Inflammatory macrophage treated with lipopolysaccharide for 4 hours (primary cell): Measurements from ENCODE around the gene ORMDL2.

Experiments used
- DNase-seq: peaks from one replicate; pipeline ENCODE4 v3.0.0-alpha.2; 2020

The ORMDL2 gene

GRCh38 chr12:55817345-55818139 is at the start of gene ORMDL2, which contains the start of gene SARNP:
Gene ORMDL2 (plus strand): TSS chr12:55818041. CDS start chr12:55819000, 959 bp downstream.
Gene SARNP (minus strand): TSS chr12:55817724. CDS start chr12:55817701, 23 bp downstream.
- peak; percentile 100 for DNase-seq

GRCh38 chr12:55771736-55772135 is 46.1 kb upstream of the ORMDL2 start:
- no peak for DNase-seq

- peak; percentile 45 for DNase-seq
These were observed 40.0 kb upstream of the ORMDL2 start for GRCh38 chr12:55777856-55778255.

- peak; percentile 62 for DNase-seq
These were observed 37.2 kb upstream of the ORMDL2 start for GRCh38 chr12:55780685-55781084.

- DNase-seq, result no peak
These were observed 29.3 kb upstream of the ORMDL2 start for GRCh38 chr12:55788546-55788945.

GRCh38 chr12:55789171-55789570 is 28.7 kb upstream of the ORMDL2 start:
- no peak for DNase-seq

GRCh38 chr12:55789893-55790292 is 27.9 kb upstream of the ORMDL2 start:
- DNase-seq, result no peak

- DNase-seq, result no peak
These were observed 21.9 kb upstream of the ORMDL2 start for GRCh38 chr12:55795950-55796349.

GRCh38 chr12:55797068-55797467 is 20.8 kb upstream of the ORMDL2 start:
- peak; percentile 27 for DNase-seq

GRCh38 chr12:55797550-55797949 is 20.3 kb upstream of the ORMDL2 start:
- no peak for DNase-seq

GRCh38 chr12:55806982-55807381 is 10.9 kb upstream of the ORMDL2 start:
- no peak for DNase-seq

- DNase-seq, result no peak
These were observed 8.6 kb upstream of the ORMDL2 start for GRCh38 chr12:55809274-55809673.

GRCh38 chr12:55812088-55812487 is 5.8 kb upstream of the ORMDL2 start:
- no peak for DNase-seq

GRCh38 chr12:55814257-55814656 is 3.6 kb upstream of the ORMDL2 start:
- DNase-seq, result no peak

GRCh38 chr12:55815473-55815872 is 2.4 kb upstream of the ORMDL2 start:
- no peak for DNase-seq

- DNase-seq, result no peak
These were observed 928 bp upstream of the ORMDL2 start for GRCh38 chr12:55816881-55817344.

GRCh38 chr12:55818140-55818728 is 393 bp downstream of the ORMDL2 start:
- DNase-seq, result no peak

- DNase-seq, result no peak
These were observed 1.0 kb downstream of the ORMDL2 start for GRCh38 chr12:55818886-55819285.

- DNase-seq, result peak; percentile 35
These were observed 2.8 kb downstream of the ORMDL2 start for GRCh38 chr12:55820679-55821078.

GRCh38 chr12:55822228-55822627 is 4.4 kb downstream of the ORMDL2 start:
- DNase-seq, result no peak

- DNase-seq, result no peak
These were observed 5.6 kb downstream of the ORMDL2 start for GRCh38 chr12:55823419-55823818.

GRCh38 chr12:55824726-55825125 is 6.9 kb downstream of the ORMDL2 start:
- no peak for DNase-seq

- no peak for DNase-seq
These were observed 10.0 kb downstream of the ORMDL2 start for GRCh38 chr12:55827806-55828205.

GRCh38 chr12:55828357-55828756 is 10.5 kb downstream of the ORMDL2 start:
- DNase-seq, result no peak
